Activated naive CD8-positive, alpha-beta T cell (primary cell): ENCODE measurements around the gene MYO7A.

Source experiments
- H3K27ac Mint-ChIP-seq: one replicate; pipeline ENCODE4 v1.8.0; 2021; ENCODE audit warnings: mixed read lengths
- H3K27me3 Mint-ChIP-seq: one replicate; pipeline ENCODE4 v1.8.0; 2021; ENCODE audit warnings: mixed read lengths
- H3K36me3 Mint-ChIP-seq: one replicate; pipeline ENCODE4 v1.8.0; 2021; ENCODE audit warnings: mixed read lengths
- H3K4me1 Mint-ChIP-seq: one replicate; pipeline ENCODE4 v1.8.0; 2021; ENCODE audit warnings: low read depth, mixed read lengths
- H3K4me3 Mint-ChIP-seq: one replicate; pipeline ENCODE4 v1.8.0; 2021; ENCODE audit warnings: mild to moderate bottlenecking, mixed read lengths
- H3K9me3 Mint-ChIP-seq: one replicate; pipeline ENCODE4 v1.8.0; 2021; ENCODE audit warnings: low read depth, mixed read lengths

The MYO7A gene

GRCh38 chr11:77140231-77140851 is 12.3 kb downstream of the MYO7A start:
- H3K9me3 Mint-ChIP-seq = no peaks in the 10 kb centered on the region
- peaks cover 12% of the 10 kb centered on the region for H3K27me3 Mint-ChIP-seq
- H3K36me3 Mint-ChIP-seq = no peaks in the 10 kb centered on the region
- H3K27ac Mint-ChIP-seq = no peak overlapping the region
- H3K4me3 Mint-ChIP-seq = no peak overlapping the region
- H3K4me1 Mint-ChIP-seq = peaks cover 19% of the 10 kb centered on the region

DNA sequence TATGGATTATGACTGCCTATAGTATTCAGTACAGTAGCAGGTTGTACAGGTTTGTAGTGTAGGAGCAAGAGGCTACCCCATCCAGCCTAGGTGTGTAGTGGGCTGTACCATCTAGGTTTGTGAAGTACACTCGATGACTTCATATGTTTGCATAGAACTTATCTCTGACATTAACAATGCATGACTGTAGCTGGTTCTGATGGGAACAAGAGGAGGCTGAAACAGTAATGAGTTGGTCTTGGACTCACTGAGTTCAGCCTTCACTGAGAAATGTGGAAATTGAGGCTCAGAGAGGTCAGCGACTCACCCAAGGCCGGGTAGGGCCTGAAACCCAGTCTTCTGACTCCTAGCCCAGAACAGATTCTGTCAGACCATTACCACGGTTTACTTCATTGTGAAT is 13.0 kb downstream of the MYO7A start:
- H3K27me3 Mint-ChIP-seq = peaks cover 8% of the 10 kb centered on the region
- no peak overlapping the region for H3K4me3 Mint-ChIP-seq
- H3K9me3 Mint-ChIP-seq = no peaks in the 10 kb centered on the region
- H3K4me1 Mint-ChIP-seq = peaks cover 19% of the 10 kb centered on the region
- no peaks in the 10 kb centered on the region for H3K36me3 Mint-ChIP-seq
- no peak overlapping the region for H3K27ac Mint-ChIP-seq

GRCh38 chr11:77141475-77141874 is 13.4 kb downstream of the MYO7A start:
- Mint-ChIP-seq H3K4me1 (peaks cover 19% of the 10 kb centered on the region), H3K36me3 (no peaks in the 10 kb centered on the region), H3K27me3 (peaks cover 8% of the 10 kb centered on the region), H3K9me3 (no peaks in the 10 kb centered on the region), H3K4me3 (no peak overlapping the region), H3K27ac (no peak overlapping the region)

DNA sequence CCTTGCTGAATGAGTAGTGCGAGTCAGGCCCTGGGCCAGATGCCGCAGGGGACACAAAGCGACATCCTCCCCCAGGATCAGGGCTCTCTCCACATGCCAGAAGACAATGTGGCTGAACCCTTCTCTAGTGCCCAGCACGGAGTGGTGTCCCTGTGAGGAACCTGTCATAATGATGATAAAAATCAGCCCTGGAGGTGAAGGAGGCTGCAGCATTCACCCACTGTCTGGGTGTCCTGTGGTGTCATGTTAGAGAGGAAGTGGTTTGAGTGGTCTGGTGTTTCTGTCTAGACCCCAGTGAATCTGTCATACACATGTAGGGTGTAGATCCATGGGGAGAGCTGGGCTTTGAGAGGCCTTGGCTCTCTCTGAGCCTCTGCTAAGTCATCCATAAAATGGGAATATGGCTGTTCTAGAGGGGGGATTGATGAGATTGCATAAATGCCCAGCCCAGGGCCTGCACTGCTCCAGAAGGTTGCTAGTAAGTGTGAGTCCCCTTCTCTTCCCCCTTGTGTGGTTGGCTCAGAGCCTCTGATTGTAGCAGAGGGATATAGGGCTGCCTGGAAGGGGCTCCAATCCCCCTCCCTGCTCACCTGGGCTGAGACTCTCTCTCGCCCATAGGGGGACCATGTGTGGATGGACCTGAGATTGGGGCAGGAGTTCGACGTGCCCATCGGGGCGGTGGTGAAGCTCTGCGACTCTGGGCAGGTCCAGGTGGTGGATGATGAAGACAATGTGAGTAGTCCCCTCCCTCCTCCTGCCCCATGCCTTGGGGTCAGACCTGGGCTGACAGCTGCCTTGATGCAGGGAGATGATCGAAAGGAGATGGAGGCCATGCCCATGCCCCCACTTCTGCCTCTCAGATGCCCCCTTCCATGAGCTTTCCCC is 14.3 kb downstream of the MYO7A start:
- H3K4me1 Mint-ChIP-seq = peaks cover 22% of the 10 kb centered on the region
- peaks cover 6% of the 10 kb centered on the region for H3K27me3 Mint-ChIP-seq
- H3K4me3 Mint-ChIP-seq = no peak overlapping the region
- no peak overlapping the region for H3K27ac Mint-ChIP-seq
- no peaks in the 10 kb centered on the region for H3K36me3 Mint-ChIP-seq
- H3K9me3 Mint-ChIP-seq = no peaks in the 10 kb centered on the region

DNA sequence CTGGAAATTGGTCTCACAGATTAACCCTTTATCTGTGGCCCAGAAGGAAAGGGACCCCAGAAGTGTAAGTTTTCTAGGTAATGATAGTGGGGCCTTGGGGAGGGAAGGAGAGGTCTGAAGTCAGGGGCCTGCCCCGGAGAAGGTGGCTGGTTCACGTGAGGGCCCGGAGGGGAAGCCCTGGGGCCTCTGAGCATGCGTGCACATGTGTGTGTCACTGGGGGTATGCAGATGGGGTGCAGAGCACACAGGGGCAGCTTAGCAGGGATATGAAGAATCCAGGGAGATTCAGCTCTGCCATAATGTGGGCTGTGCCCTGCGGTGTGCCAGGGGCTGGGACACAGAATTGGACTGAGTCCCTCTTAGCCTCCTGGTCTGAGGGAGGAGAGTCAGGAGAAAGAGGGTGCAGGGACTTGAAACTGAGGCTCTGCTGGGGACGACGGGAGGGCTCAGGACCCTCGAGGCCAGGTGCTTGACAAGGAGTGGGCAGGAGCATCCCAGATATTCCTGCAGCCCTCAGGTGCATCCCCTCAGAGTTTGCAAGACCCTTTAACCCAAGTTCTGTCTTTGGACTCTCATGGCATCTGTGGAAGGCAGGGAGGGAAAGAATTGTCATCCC is 15.5 kb downstream of the MYO7A start:
- peak overlapping the region; percentile 12 for H3K27ac Mint-ChIP-seq
- no peak overlapping the region for H3K4me3 Mint-ChIP-seq
- no peaks in the 10 kb centered on the region for H3K36me3 Mint-ChIP-seq
- peaks cover 6% of the 10 kb centered on the region for H3K27me3 Mint-ChIP-seq
- no peaks in the 10 kb centered on the region for H3K9me3 Mint-ChIP-seq
- H3K4me1 Mint-ChIP-seq = peaks cover 30% of the 10 kb centered on the region

DNA sequence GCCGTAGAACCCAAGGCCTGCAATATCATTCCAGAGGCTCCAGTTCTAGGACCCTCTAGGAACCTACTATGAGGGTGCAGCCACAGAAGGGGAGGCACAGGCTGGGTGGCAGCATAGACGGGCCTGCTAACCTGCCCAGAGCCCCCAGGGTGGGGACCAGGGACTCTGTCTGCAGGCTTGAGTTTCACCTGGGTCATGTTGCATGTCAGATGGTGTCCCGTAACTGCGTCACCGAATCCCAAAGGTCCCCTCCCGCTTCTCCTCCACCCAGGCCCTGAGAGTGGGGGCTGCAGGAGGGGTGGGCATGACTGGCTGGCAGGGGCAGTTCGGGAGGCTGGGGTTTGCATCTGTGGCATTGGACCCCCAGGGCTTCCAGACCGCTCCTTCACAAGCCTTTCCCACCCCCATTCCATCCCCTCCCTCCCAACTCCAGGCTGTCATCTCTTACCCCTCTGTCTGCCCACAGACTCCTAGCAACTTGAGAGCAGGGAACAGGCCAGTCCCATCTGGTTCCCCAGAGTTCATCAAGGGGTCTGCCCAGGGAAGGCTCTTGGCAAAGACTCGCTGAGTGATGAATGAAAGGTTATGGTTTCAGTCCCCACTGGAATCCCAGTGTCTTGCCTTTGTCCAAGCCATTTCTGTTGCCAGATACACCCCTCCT is 16.3 kb downstream of the MYO7A start:
- Mint-ChIP-seq H3K27ac (no peak overlapping the region), H3K4me3 (no peak overlapping the region), H3K36me3 (no peaks in the 10 kb centered on the region), H3K27me3 (no peaks in the 10 kb centered on the region), H3K9me3 (no peaks in the 10 kb centered on the region), H3K4me1 (peaks cover 33% of the 10 kb centered on the region)

GRCh38 chr11:77144857-77145428 is 16.9 kb downstream of the MYO7A start:
- H3K4me1 Mint-ChIP-seq = peaks cover 33% of the 10 kb centered on the region
- H3K27me3 Mint-ChIP-seq = no peaks in the 10 kb centered on the region
- H3K36me3 Mint-ChIP-seq = no peaks in the 10 kb centered on the region
- no peaks in the 10 kb centered on the region for H3K9me3 Mint-ChIP-seq
- H3K27ac Mint-ChIP-seq = no peak overlapping the region
- no peak overlapping the region for H3K4me3 Mint-ChIP-seq

DNA sequence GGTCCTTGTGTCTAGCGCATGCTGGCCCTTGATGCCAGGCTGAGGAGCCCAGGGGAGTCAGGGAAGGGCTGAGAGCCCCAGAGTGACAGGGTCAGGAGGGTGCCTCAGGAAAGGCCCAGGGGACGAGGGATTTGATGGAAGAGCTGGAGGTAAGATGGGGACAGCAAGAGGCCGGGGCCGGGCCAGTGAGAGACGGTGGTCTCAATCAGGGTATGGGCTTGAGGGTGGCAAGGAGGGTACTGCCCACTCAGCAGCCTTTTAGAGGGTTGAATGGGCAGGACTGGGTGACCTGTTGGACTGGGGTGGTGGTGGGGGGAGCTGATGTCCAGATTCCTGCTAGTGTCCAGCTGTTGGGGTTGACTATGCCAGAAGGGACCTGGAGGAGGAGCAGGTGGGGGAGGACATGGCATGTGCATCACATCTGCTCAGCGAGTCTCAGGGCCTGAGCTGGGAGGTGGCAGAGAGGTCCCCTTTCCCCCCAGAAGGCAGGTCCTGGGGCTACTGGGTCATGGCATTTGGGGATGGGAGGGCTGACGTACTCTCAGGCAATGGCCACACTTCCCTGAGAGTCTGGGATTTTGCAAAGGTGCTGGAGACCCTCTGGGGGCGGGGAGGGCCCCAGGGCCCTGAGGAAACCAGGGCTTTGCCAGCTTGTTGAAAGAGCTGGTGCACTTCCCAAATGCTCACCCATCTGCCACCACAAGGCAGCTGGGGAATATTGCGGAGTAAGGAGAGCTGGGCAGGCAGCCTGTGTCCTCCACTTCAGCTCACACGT is 18.4 kb downstream of the MYO7A start:
- Mint-ChIP-seq H3K4me3 (peak overlapping the region; percentile 62), H3K9me3 (no peaks in the 10 kb centered on the region), H3K4me1 (peaks cover 37% of the 10 kb centered on the region), H3K36me3 (no peaks in the 10 kb centered on the region), H3K27ac (no peak overlapping the region), H3K27me3 (no peaks in the 10 kb centered on the region)

GRCh38 chr11:77147036-77147315 is 18.9 kb downstream of the MYO7A start:
- peaks cover 40% of the 10 kb centered on the region for H3K4me1 Mint-ChIP-seq
- no peaks in the 10 kb centered on the region for H3K36me3 Mint-ChIP-seq
- no peaks in the 10 kb centered on the region for H3K27me3 Mint-ChIP-seq
- no peaks in the 10 kb centered on the region for H3K9me3 Mint-ChIP-seq
- H3K27ac Mint-ChIP-seq = no peak overlapping the region
- H3K4me3 Mint-ChIP-seq = peak overlapping the region; percentile 53

- Mint-ChIP-seq H3K9me3 (no peaks in the 10 kb centered on the region), H3K27me3 (no peaks in the 10 kb centered on the region), H3K27ac (no peak overlapping the region), H3K4me1 (peaks cover 40% of the 10 kb centered on the region), H3K4me3 (peak overlapping the region; percentile 65), H3K36me3 (no peaks in the 10 kb centered on the region)
Observed at GRCh38 chr11:77147668-77148321, 19.7 kb downstream of the MYO7A start.

- Mint-ChIP-seq H3K27ac (no peak overlapping the region), H3K9me3 (no peaks in the 10 kb centered on the region), H3K36me3 (no peaks in the 10 kb centered on the region), H3K4me1 (peaks cover 43% of the 10 kb centered on the region), H3K4me3 (no peak overlapping the region), H3K27me3 (no peaks in the 10 kb centered on the region)
Observed at GRCh38 chr11:77148963-77149715, 21.1 kb downstream of the MYO7A start.

- Mint-ChIP-seq H3K27ac (no peak overlapping the region), H3K4me1 (peaks cover 45% of the 10 kb centered on the region), H3K9me3 (no peaks in the 10 kb centered on the region), H3K36me3 (no peaks in the 10 kb centered on the region), H3K4me3 (no peak overlapping the region), H3K27me3 (no peaks in the 10 kb centered on the region)
Observed at GRCh38 chr11:77149716-77150392, 21.8 kb downstream of the MYO7A start.

- no peaks in the 10 kb centered on the region for H3K36me3 Mint-ChIP-seq
- H3K4me3 Mint-ChIP-seq = no peak overlapping the region
- no peaks in the 10 kb centered on the region for H3K27me3 Mint-ChIP-seq
- peaks cover 45% of the 10 kb centered on the region for H3K4me1 Mint-ChIP-seq
- no peaks in the 10 kb centered on the region for H3K9me3 Mint-ChIP-seq
- H3K27ac Mint-ChIP-seq = no peak overlapping the region
Observed at GRCh38 chr11:77150836-77151235, 22.8 kb downstream of the MYO7A start.
